Measurements from ENCODE around the gene NT5C1A.

- TF ChIP-seq EZH2 (IDR thresholded peaks at IDR 0.05), result no peak
- TF ChIP-seq POLR2AphosphoS5 (IDR thresholded peaks at IDR 0.05; ENCODE audit: borderline replicate concordance, low read depth, low read length), result no peak
Measured at GRCh38 chr1:39685071-39685470, 13.2 kb upstream of the NT5C1A start.
